SKM-1 (cell line): ENCODE data around the gene XG.

Source experiments
- DNase-seq: peaks from one replicate; lab custom pipeline; 2025; ENCODE audit not compliant: unreplicated experiment; lab: John Stamatoyannopoulos, UW

Gene XG

GRCh38 chrX:2817036-2817435 is 65.2 kb downstream of the XG start:
- DNase-seq = no peak

- DNase-seq = peak; percentile 11
These were observed 67.7 kb downstream of the XG start for GRCh38 chrX:2819345-2820135.

- DNase-seq = no peak
These were observed 68.4 kb downstream of the XG start for GRCh38 chrX:2820136-2820771.

- no peak for DNase-seq
These were observed 72.1 kb downstream of the XG start for GRCh38 chrX:2823795-2824386.

- DNase-seq = no peak
These were observed 73.0 kb downstream of the XG start for GRCh38 chrX:2824886-2825285.

- DNase-seq = no peak
These were observed 76.6 kb downstream of the XG start, which contains the start of gene GYG2 for GRCh38 chrX:2828344-2828958. Gene GYG2 (plus strand): TSS chrX:2828930. CDS start chrX:2830189, 1,259 bp downstream.

- no peak for DNase-seq
These were observed 77.1 kb downstream of the XG start for GRCh38 chrX:2828959-2829411.

GRCh38 chrX:2829469-2830246 is 77.8 kb downstream of the XG start:
- no peak for DNase-seq

- DNase-seq = no peak
These were observed 79.8 kb downstream of the XG start for GRCh38 chrX:2831471-2832228.

GRCh38 chrX:2837961-2838360 is 86.1 kb downstream of the XG start:
- no peak for DNase-seq

GRCh38 chrX:2840961-2841360 is 89.1 kb downstream of the XG start:
- no peak for DNase-seq

GRCh38 chrX:2841537-2841936 is 89.7 kb downstream of the XG start:
- no peak for DNase-seq

GRCh38 chrX:2846992-2847391 is 95.2 kb downstream of the XG start:
- DNase-seq = no peak

GRCh38 chrX:2848871-2849301 is 97.0 kb downstream of the XG start:
- DNase-seq = no peak

GRCh38 chrX:2854918-2855317 is 103.1 kb downstream of the XG start:
- DNase-seq = no peak

GRCh38 chrX:2855761-2856160 is 103.9 kb downstream of the XG start:
- DNase-seq = no peak

- DNase-seq = no peak
These were observed 105.7 kb downstream of the XG start for GRCh38 chrX:2857566-2857965.

- no peak for DNase-seq
These were observed 107.5 kb downstream of the XG start for GRCh38 chrX:2859197-2859797.

GRCh38 chrX:2862404-2862803 is 110.6 kb downstream of the XG start:
- no peak for DNase-seq

GRCh38 chrX:2863646-2864045 is 111.8 kb downstream of the XG start:
- DNase-seq = no peak
